Measurements from ENCODE around the gene COQ8A.

DNA sequence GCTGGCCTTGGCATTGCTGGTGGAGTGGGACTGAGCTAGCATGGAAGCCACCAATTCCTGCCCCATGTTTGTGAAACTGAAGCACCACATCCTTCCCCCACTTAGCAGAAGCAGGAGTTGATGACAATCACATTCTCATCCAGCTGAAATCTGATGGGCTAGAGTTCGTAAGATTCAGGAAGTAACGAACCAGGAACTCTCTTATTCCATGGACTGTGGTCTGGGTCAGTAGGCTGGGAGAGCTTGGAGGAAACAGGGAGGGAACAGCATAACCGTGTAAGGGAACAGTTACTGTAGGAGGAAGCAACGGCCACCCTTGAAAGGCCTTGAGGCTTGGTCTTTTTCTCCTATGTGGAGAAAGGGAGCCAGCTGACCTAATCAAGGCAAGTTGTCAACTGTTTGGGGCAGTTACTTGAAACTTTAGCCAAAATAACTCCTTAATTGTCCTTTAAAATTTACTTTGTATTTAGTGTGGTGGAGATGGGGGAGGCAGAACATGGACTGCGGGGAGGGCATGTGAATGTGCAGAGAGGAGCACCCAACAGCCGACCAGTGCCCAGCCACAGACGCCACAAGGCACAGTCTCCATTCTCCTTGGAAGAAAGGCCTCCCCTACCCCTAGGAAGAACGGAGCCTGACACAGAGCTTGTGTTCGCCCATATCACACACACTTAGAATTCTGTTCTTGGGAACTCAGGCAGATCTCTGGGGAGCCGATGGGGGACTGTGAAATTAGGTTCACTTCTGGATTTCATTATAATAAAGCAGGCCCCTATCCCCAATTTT is 2.0 kb upstream of the COQ8A start:
- TF ChIP-seq YY1 (IDR thresholded peaks at IDR 0.05; ENCODE audit: insufficient read depth, insufficient read length) (no peak), ZNF274 (IDR thresholded peaks at IDR 0.05; ENCODE audit: low read depth, low read length) (no peak), SUZ12 (IDR thresholded peaks at IDR 0.05; ENCODE audit: extremely low read depth, insufficient read depth, insufficient read length) (no peak)
